SIG-M5 (cell line): ENCODE results near the gene ARVCF.
"Not testable (repeated sequence)": the region's sequence is repeated elsewhere in the genome, so short reads cannot be mapped to it uniquely, and the experiment has no call there.

Experiments used
- DNase-seq: peaks from one replicate; lab custom pipeline; 2025; lab: John Stamatoyannopoulos, UW

The ARVCF gene

GRCh38 chr22:19933341-19934241 lies 83.0 kb downstream of the ARVCF start:
- DNase-seq = no peak

GRCh38 chr22:19932367-19933206 lies 84.0 kb downstream of the ARVCF start:
- DNase-seq = no peak

DNA sequence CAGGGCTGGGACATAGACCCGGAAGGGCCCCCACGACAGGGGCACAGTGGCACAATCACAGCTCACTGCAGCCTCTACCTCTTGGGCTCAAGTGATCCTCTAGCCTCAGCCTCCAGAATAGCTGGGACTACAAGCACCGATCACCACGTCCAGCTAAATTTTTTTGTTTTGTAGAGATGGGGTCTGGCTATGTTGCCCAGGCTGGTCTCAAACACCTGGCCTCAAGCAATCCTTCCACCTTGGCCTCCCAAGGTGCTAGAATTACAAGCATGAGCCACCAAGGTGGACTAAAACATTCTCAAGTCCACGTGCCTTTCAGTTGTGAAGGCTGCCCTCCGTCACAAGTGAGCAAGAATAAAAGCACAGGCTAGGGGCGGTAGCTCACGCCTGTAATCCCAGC lies 85.1 kb downstream of the ARVCF start:
- DNase-seq = no peak

- no peak for DNase-seq
These were observed 85.8 kb downstream of the ARVCF start for GRCh38 chr22:19930551-19931486.

DNA sequence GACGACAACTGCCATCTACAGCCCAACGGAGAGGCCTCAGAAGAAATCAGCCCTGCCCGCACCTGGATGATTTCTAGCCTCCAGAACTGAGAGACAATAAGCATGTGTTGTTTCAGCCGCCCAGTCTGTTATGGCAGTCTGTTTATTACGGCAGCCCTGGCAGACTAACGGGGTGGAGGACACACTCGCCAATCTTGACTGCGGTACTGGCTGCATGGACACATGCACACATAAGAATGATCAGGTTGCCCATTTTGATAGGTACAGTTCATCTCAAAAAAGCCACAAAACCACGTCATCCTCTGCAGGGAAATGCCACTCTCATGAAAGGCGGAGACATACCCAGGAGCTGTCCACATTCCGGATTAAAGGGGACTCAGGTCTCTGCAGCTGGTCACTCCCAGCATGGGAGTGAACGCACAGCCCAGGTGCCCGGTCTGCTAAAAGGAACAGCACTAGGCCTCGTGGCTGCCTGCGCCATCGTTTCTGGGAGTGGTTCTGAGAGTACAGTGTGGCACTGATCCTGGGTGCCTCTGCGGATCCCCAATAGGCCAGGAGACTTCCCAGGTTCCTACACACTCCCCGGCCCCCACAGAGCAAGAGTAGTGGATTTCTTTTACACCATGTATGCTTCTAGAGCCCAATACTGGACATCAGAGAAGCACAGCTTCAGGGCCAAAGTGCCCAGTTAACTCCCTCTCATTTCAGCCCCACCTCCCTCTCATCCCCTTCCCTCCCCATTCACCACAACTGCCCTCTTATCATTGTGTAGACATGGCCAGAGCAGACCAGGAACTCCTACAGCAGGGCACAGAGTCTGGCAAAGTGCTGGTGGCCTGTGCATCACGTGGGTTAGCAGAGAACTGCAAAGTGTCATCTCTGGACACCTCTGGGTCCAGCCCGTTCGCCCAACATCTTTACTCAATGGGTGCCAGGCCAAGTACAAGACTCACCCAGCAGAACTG lies 86.8 kb downstream of the ARVCF start:
- DNase-seq = no peak

GRCh38 chr22:19928207-19928606 lies 88.4 kb downstream of the ARVCF start:
- DNase-seq = no peak

GRCh38 chr22:19927696-19928095 lies 88.9 kb downstream of the ARVCF start:
- no peak for DNase-seq

GRCh38 chr22:19926028-19926427 lies 90.6 kb downstream of the ARVCF start:
- not testable (repeated sequence) for DNase-seq

GRCh38 chr22:19923914-19924513 lies 92.6 kb downstream of the ARVCF start:
- DNase-seq = no peak

- no peak for DNase-seq
These were observed 95.0 kb downstream of the ARVCF start for GRCh38 chr22:19921544-19922081.
